Brain microvascular endothelial cell (primary cell): ENCODE measurements around the gene GOLGA6D.
"Not testable (repeated sequence)": the region's sequence is repeated elsewhere in the genome, so short reads cannot be mapped to it uniquely, and the experiment has no call there.

ENCODE experiments used
- DNase-seq: peaks from one replicate; pipeline ENCODE4 v3.0.0-alpha.2; 2020
- H3K27ac ChIP-seq: fragments of 250-450 bp; sonication (Bioruptor Pico); 2 replicates; pipeline ENCODE4 v1.5.1; 2020; ENCODE audit warnings: mild to moderate bottlenecking, moderate library complexity
- H3K27me3 ChIP-seq: fragments of 250-450 bp; sonication (Bioruptor Pico); replicated peaks from 2 replicates; pipeline ENCODE4 v1.5.1; 2020; ENCODE audit warnings: mild to moderate bottlenecking
- H3K36me3 ChIP-seq: fragments of 250-450 bp; sonication (Bioruptor Pico); replicated peaks from 2 replicates; pipeline ENCODE4 v1.5.1; 2020; ENCODE audit warnings: mild to moderate bottlenecking
- H3K4me3 ChIP-seq: 2 replicates; pipeline ENCODE4 v1.5.1; 2011; ENCODE audit warnings: low read depth, mild to moderate bottlenecking, control low read depth, low read length, moderate library complexity
- CTCF ChIP-seq: IDR thresholded peaks from 2 replicates; pipeline ENCODE4 v1.5.1; 2011; ENCODE audit warnings: low read depth, mild to moderate bottlenecking, moderate library complexity, low read length, control low read depth, inconsistent platforms; ENCODE audit errors: missing control alignments
- in situ Hi-C: cut with HindIII; loops from 2 replicates; pipeline ENCODE4 v1.10.0; 2017; ENCODE audit warnings: low sequenced_read_pairs, low pct_ligation_motif_present

The GOLGA6D gene

GRCh38 chr15:75282572-75282971, at the start of gene GOLGA6D:
Gene GOLGA6D (plus strand): TSS chr15:75282835. CDS start chr15:75282876, 41 bp downstream.
- in situ Hi-C loops, H3K36me3 ChIP-seq, DNase-seq, H3K27me3 ChIP-seq, H3K4me3 ChIP-seq, H3K27ac ChIP-seq: not testable (repeated sequence)

GRCh38 chr15:75233504-75234190, 49.0 kb upstream of the GOLGA6D start:
- H3K4me3 ChIP-seq: no peak overlapping the region
- H3K27me3 ChIP-seq: peaks cover 1% of the 10 kb centered on the region
- TF ChIP-seq CTCF: no peak
- no peaks in the 10 kb centered on the region for H3K36me3 ChIP-seq
- H3K27ac ChIP-seq: no peak overlapping the region
- in situ Hi-C loops: no loop called here
- no peak for DNase-seq

GRCh38 chr15:75234191-75234810, 48.3 kb upstream of the GOLGA6D start:
- in situ Hi-C loops: no loop called here
- DNase-seq: no peak
- Histone ChIP-seq H3K27me3 (peaks cover 1% of the 10 kb centered on the region), H3K27ac (no peak overlapping the region), H3K4me3 (no peak overlapping the region), H3K36me3 (no peaks in the 10 kb centered on the region)
- TF ChIP-seq CTCF: no peak

GRCh38 chr15:75235051-75235673, 47.5 kb upstream of the GOLGA6D start:
- no peak for TF ChIP-seq CTCF
- peaks cover 4% of the 10 kb centered on the region for H3K27me3 ChIP-seq
- in situ Hi-C loops: no loop called here

GRCh38 chr15:75235760-75236729, 46.6 kb upstream of the GOLGA6D start:
- Histone ChIP-seq H3K27me3 (peaks cover 4% of the 10 kb centered on the region), H3K4me3 (no peak overlapping the region), H3K36me3 (no peaks in the 10 kb centered on the region), H3K27ac (no peak overlapping the region)
- no peak for TF ChIP-seq CTCF
- in situ Hi-C loops: no loop called here
- no peak for DNase-seq

More at GRCh38 chr15:75235051-75235673, 47.5 kb upstream of the GOLGA6D start:
- Histone ChIP-seq H3K27ac (no peak overlapping the region), H3K36me3 (no peaks in the 10 kb centered on the region), H3K4me3 (no peak overlapping the region)
- DNase-seq: no peak
